SU-DHL-6 (cell line): ENCODE data around the gene ZNF552.

Source experiments
- CTCF ChIP-seq: fragments of 200-600 bp; sonication (generic); IDR thresholded peaks from one replicate; pipeline ENCODE4 v1.5.1; 2017; ENCODE audit warnings: antibody characterized with exemption, mild to moderate bottlenecking, low read length, moderate library complexity; ENCODE audit not compliant: insufficient read depth, poor library complexity, severe bottlenecking
- EZH2phosphoT487 ChIP-seq: fragments of 200-600 bp; sonication (generic), shearing (Covaris generic); conservative IDR thresholded peaks from 2 replicates; pipeline ENCODE4 v1.6.1; 2018; ENCODE audit warnings: mild to moderate bottlenecking, antibody characterized with exemption, low read length, moderate library complexity, mixed read lengths

- TF ChIP-seq EZH2phosphoT487 (no peak), CTCF (no peak)
These were observed 43.3 kb downstream of the ZNF552 start for GRCh38 chr19:57771417-57771816.
